SU-DHL-6 (cell line): ENCODE measurements around the gene FAM163B.

Experiments used
- H2AFZ ChIP-seq: fragments of 200-600 bp; sonication (generic); 2 replicates; pipeline ENCODE4 v1.6.1; 2014; ENCODE audit warnings: low read depth, mild to moderate bottlenecking, moderate library complexity, mixed read lengths, antibody characterized with exemption, low read length; ENCODE audit not compliant: severe bottlenecking
- H3F3A ChIP-seq: fragments of 200-600 bp; shearing (Covaris generic); 2 replicates; pipeline ENCODE4 v1.6.0; 2016; ENCODE audit warnings: antibody characterized with exemption, mild to moderate bottlenecking; ENCODE audit not compliant: insufficient read depth
- H3K27ac ChIP-seq: fragments of 200-600 bp; sonication (generic); 2 replicates; pipeline ENCODE4 v1.5.1; 2016; ENCODE audit warnings: low read depth, mild to moderate bottlenecking, low read length, moderate library complexity, mixed read lengths
- H3K27me3 ChIP-seq: fragments of 200-600 bp; sonication (generic), shearing (Covaris generic); 2 replicates; pipeline ENCODE4 v1.6.0; 2014; ENCODE audit warnings: mild to moderate bottlenecking, low read length
- H3K36me3 ChIP-seq: fragments of 200-600 bp; sonication (generic); 2 replicates; pipeline ENCODE4 v1.6.1; 2014; ENCODE audit warnings: mild to moderate bottlenecking, low read length, mixed read lengths
- H3K4me2 ChIP-seq: fragments of 300-600, 200-600 bp; shearing (Covaris generic), sonication (generic); 2 replicates; pipeline ENCODE4 v1.6.0; 2014; ENCODE audit warnings: low read length, low read depth, mild to moderate bottlenecking; ENCODE audit not compliant: poor library complexity, severe bottlenecking
- H3K4me3 ChIP-seq: fragments of 200-600 bp; sonication (generic); 2 replicates; pipeline ENCODE4 v1.5.1; 2014; ENCODE audit warnings: antibody characterized with exemption, low read length, mild to moderate bottlenecking, mixed read lengths; ENCODE audit not compliant: insufficient read depth, poor library complexity, severe bottlenecking
- H3K79me2 ChIP-seq: fragments of 200-600 bp; sonication (generic); 2 replicates; pipeline ENCODE4 v1.6.1; 2014; ENCODE audit warnings: mild to moderate bottlenecking, low read length, moderate library complexity; ENCODE audit not compliant: insufficient read depth
- H3K9ac ChIP-seq: fragments of 200-600 bp; sonication (generic); 2 replicates; pipeline ENCODE4 v1.7.0; 2014; ENCODE audit warnings: mild to moderate bottlenecking, low read length
- H3K9me2 ChIP-seq: fragments of 200-600 bp; sonication (generic); replicated peaks from 2 replicates; pipeline ENCODE4 v1.6.1; 2014; ENCODE audit warnings: low read length; ENCODE audit not compliant: insufficient read depth
- H3K9me3 ChIP-seq: fragments of 200-600 bp; sonication (generic); 2 replicates; pipeline ENCODE4 v1.6.1; 2014; ENCODE audit warnings: low read length, mixed read lengths; ENCODE audit not compliant: insufficient read depth
- H4K20me1 ChIP-seq: fragments of 200-600 bp; sonication (generic); 2 replicates; pipeline ENCODE4 v1.6.1; 2014; ENCODE audit warnings: low read depth, mild to moderate bottlenecking, antibody characterized with exemption, low read length, moderate library complexity, mixed read lengths
- CTCF ChIP-seq: fragments of 200-600 bp; sonication (generic); IDR thresholded peaks from one replicate; pipeline ENCODE4 v1.5.1; 2017; ENCODE audit warnings: antibody characterized with exemption, mild to moderate bottlenecking, low read length, moderate library complexity; ENCODE audit not compliant: insufficient read depth, poor library complexity, severe bottlenecking
- EZH2phosphoT487 ChIP-seq: fragments of 200-600 bp; sonication (generic), shearing (Covaris generic); conservative IDR thresholded peaks from 2 replicates; pipeline ENCODE4 v1.6.1; 2018; ENCODE audit warnings: mild to moderate bottlenecking, antibody characterized with exemption, low read length, moderate library complexity, mixed read lengths

The FAM163B gene

GRCh38 chr9:133641396-133641655, 32.1 kb upstream of the FAM163B start:
- H3K27ac ChIP-seq: no peak overlapping the region
- H3K9me3 ChIP-seq: no peaks in the 10 kb centered on the region
- H4K20me1 ChIP-seq: no peaks in the 10 kb centered on the region
- no peaks in the 10 kb centered on the region for H3K79me2 ChIP-seq
- no peaks in the 10 kb centered on the region for H3K27me3 ChIP-seq
- H3K4me2 ChIP-seq: no peak overlapping the region
- TF ChIP-seq CTCF: no peak
- TF ChIP-seq EZH2phosphoT487: no peak
- H3K4me3 ChIP-seq: no peak overlapping the region
- H2AFZ ChIP-seq: no peak overlapping the region
- H3K9ac ChIP-seq: no peak overlapping the region
- H3K9me2 ChIP-seq: no peaks in the 10 kb centered on the region
- H3K36me3 ChIP-seq: no peaks in the 10 kb centered on the region
- no peaks in the 10 kb centered on the region for H3F3A ChIP-seq

GRCh38 chr9:133640580-133641395, 31.6 kb upstream of the FAM163B start:
- Histone ChIP-seq H3K9ac (no peak overlapping the region), H3F3A (no peaks in the 10 kb centered on the region), H3K9me2 (no peaks in the 10 kb centered on the region), H3K4me2 (no peak overlapping the region), H3K79me2 (no peaks in the 10 kb centered on the region), H3K27me3 (no peaks in the 10 kb centered on the region), H3K4me3 (no peak overlapping the region), H3K27ac (no peak overlapping the region), H3K9me3 (no peaks in the 10 kb centered on the region), H2AFZ (no peak overlapping the region), H4K20me1 (no peaks in the 10 kb centered on the region), H3K36me3 (no peaks in the 10 kb centered on the region)
- TF ChIP-seq EZH2phosphoT487 (no peak), CTCF (no peak)

- no peaks in the 10 kb centered on the region for H3K36me3 ChIP-seq
- no peak overlapping the region for H3K9ac ChIP-seq
- no peaks in the 10 kb centered on the region for H3K79me2 ChIP-seq
- H3K9me3 ChIP-seq: no peaks in the 10 kb centered on the region
- no peak overlapping the region for H3K4me3 ChIP-seq
- no peak overlapping the region for H3K4me2 ChIP-seq
- no peaks in the 10 kb centered on the region for H3K27me3 ChIP-seq
- H3F3A ChIP-seq: no peaks in the 10 kb centered on the region
- H2AFZ ChIP-seq: no peak overlapping the region
- no peaks in the 10 kb centered on the region for H3K9me2 ChIP-seq
- TF ChIP-seq CTCF (no peak), EZH2phosphoT487 (no peak)
- H4K20me1 ChIP-seq: no peaks in the 10 kb centered on the region
- H3K27ac ChIP-seq: no peak overlapping the region
These were observed 31.0 kb upstream of the FAM163B start for GRCh38 chr9:133640160-133640559.
